DND-41 (cell line): ENCODE measurements around the gene CD79B.

ENCODE experiments used
- CTCF ChIP-seq: IDR thresholded peaks from 2 replicates; pipeline ENCODE4 v1.5.1; 2012; ENCODE audit warnings: borderline replicate concordance, low read length, moderate library complexity, mild to moderate bottlenecking; ENCODE audit not compliant: poor library complexity, severe bottlenecking; ENCODE audit errors: extremely low read depth
- EZH2 ChIP-seq: IDR thresholded peaks from 3 replicates; pipeline ENCODE4 v1.6.1; 2012; ENCODE audit warnings: borderline replicate concordance, low read depth, mild to moderate bottlenecking, moderate library complexity, low read length, inconsistent platforms; ENCODE audit not compliant: severe bottlenecking

- TF ChIP-seq CTCF (no peak), EZH2 (no peak)
Measured at GRCh38 chr17:63955791-63956190, 23.7 kb upstream of the CD79B start.
